Spleen (tissue), 11 donors: Measurements from ENCODE around the gene ITPR2. TPM values are rescaled to one million over a fixed set of nuclear protein-coding genes. Genes with fewer than 3 reads are reported as not detected.
"Not testable (repeated sequence)": the region's sequence is repeated elsewhere in the genome, so short reads cannot be mapped to it uniquely, and the experiment has no call there.

Experiments used
- DNase-seq: peaks from one replicate; pipeline ENCODE4 v3.0.0-alpha.2; 2020
- H3K27ac ChIP-seq, 8 donors: fragments of 200-600 bp; sonication (generic) in 7 of 8; 1 replicate in 4 of 8; 2 replicates in 4 of 8; pipeline versions ENCODE4 v1.5.0 to v1.8.0; 2016 to 2021; ENCODE audit warnings: inconsistent platforms in 4 of 8, mild to moderate bottlenecking in 4 of 8, moderate library complexity in 1 of 8
- H3K27me3 ChIP-seq, 7 donors: fragments of 200-600 bp; sonication (generic) in 6 of 7; replicated peaks in 1 of 7; 1 replicate in 4 of 7; 2 replicates in 3 of 7; pipeline versions ENCODE4 v1.5.0 to v1.8.0; 2016 to 2021; ENCODE audit warnings: inconsistent platforms in 3 of 7, mild to moderate bottlenecking in 1 of 7
- H3K36me3 ChIP-seq, 6 donors: fragments of 200-600 bp; sonication (generic) in 5 of 6; 1 replicate in 4 of 6; 2 replicates in 2 of 6; pipeline versions ENCODE4 v1.5.0 to v1.8.0; 2016 to 2021; ENCODE audit warnings: inconsistent platforms in 2 of 6
- H3K4me1 ChIP-seq, 6 donors: fragments of 200-600 bp; sonication (generic) in 5 of 6; 1 replicate in 3 of 6; 2 replicates in 3 of 6; pipeline versions ENCODE4 v1.5.0 to v1.8.0; 2016 to 2021; ENCODE audit warnings: inconsistent platforms in 3 of 6
- H3K4me3 ChIP-seq, 8 donors: fragments of 200-600 bp; sonication (generic) in 7 of 8; 1 replicate in 4 of 8; 2 replicates in 4 of 8; pipeline versions ENCODE4 v1.5.0 to v1.8.0; 2016 to 2021; ENCODE audit warnings: inconsistent platforms in 4 of 8, mild to moderate bottlenecking in 4 of 8, moderate library complexity in 2 of 8
- H3K9me3 ChIP-seq, 8 donors: fragments of 200-600 bp; sonication (generic) in 7 of 8; 1 replicate in 4 of 8; 2 replicates in 4 of 8; pipeline versions ENCODE4 v1.5.0 to v1.8.0; 2016 to 2021; ENCODE audit warnings: inconsistent platforms in 4 of 8
- POLR2A ChIP-seq, 3 donors: fragments of 450-650 bp; IDR thresholded peaks; one replicate each; pipeline ENCODE4 v1.5.1; 2017; ENCODE audit warnings: antibody characterized with exemption in 3 of 3, mild to moderate bottlenecking in 1 of 3
- POLR2AphosphoS5 ChIP-seq, 3 donors: sonication (generic); formaldehyde crosslinking; IDR thresholded peaks; one replicate each; pipeline ENCODE4 v1.5.1; 2017; ENCODE audit warnings: antibody characterized with exemption in 3 of 3
- WGBS, 5 donors: extraction: QIAGEN DNeasy Blood & Tissue Kit in 3 of 5; methylation state at CpG; one replicate each; pipeline versions ENCODE4 v1.1.5 to v1.1.7; 2013 to 2018; 5-methylcytosine and 5-hydroxymethylcytosine counted together
- intact Hi-C: fragments of 100-400 bp; cut with DNase I; formaldehyde crosslinking; loops from one replicate; pipeline ENCODE4 v1.15.0; 2023; ENCODE audit warnings: low total_unique reads
- polyA plus RNA-seq, 3 donors: library from polyadenylated mRNA; stranded (reverse); fragments of 200-250 nt; gene quantifications; one replicate each; pipeline ENCODE4 v1.2.1, GENCODE V29; 2013
- total RNA-seq, 7 donors: library from RNA; depleted of rRNA in 3 of 7; stranded (reverse); fragments of >200 nt in 3 of 7; fragmentation: NEBNext Ultra II Directional in 4 of 7; extraction: Animal tissue kit (Norgen Biotek cat#: 25700) in 4 of 7; gene quantifications; one replicate each; pipeline versions ENCODE4 v1.1.0 to v1.2.1, GENCODE V29; 2016 to 2021
- TF ChIP-seq, protein P1 (sequence below), 11 experiments: fragments of 200-600 bp in 7 of 11; fragments of 450-650 bp in 4 of 11; sonication (generic) in 4 of 11; IDR thresholded peaks in 8 of 11; conservative IDR thresholded peaks in 3 of 11; 1 replicate in 7 of 11; 2 replicates in 4 of 11; pipeline versions ENCODE4 v1.4.0 to v1.8.0; 2016 to 2021; ENCODE audit warnings: antibody characterized with exemption in 11 of 11, inconsistent platforms in 4 of 11, mild to moderate bottlenecking in 1 of 11
- donor health status: healthy with polysubstance abuse.
- donor health status: DM: no; HTN: no; CAD: no; lungs with moderate emphysema.
- donor health status: DM: no; HTN: no; CAD: no.
- donor health status: Bipolar disorder and iron deficiency.
- donor health status: healthy.
- donor health status: DM: no; HTN: no; CAD: no.
- donor health status: DM: yes; HTN: yes; CAD: no.

Gene ITPR2
- total and polyA plus RNA-seq, 10 donors: 3.2 to 105 (median 60.4) TPM

DNA sequence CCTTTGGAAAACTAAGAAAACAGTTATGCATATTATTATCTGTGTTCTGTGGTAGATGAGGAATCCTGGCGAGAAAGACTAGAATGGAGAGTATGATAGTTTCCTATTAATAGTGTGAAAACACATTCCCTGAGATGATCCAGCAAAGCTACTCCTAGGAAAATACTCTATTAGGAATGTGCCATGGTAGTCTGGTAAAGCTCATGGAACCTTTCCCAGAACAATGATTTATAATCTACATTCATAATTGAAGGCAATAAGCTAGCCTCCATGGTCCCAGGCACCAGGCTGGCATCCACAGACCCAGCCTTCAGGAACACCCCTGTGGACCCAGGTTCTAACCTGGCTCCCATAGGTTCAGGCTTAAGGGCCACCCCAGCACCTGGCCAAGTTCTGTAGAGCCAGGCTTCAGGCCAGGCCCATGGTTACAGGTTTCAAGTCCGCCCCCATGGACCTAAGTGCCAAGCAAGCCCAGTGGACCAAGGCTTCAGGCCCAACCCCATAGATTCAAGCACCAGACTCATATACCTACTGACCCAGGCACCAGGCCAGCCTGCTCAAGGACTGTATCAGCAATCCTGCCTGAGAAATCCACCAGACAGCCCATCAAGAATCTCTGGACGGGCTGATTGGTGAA, 72.2 kb downstream of the ITPR2 start:
- Histone ChIP-seq H3K27me3 (no peaks in the 10 kb centered on the region), H3K9me3 (peaks cover 9 to 58% (median 51%) of the 10 kb centered on the region in 8 donors), H3K27ac (no peak overlapping the region), H3K4me3 (no peak overlapping the region), H3K4me1 (no peaks in the 10 kb centered on the region), H3K36me3 (no peaks in the 10 kb centered on the region)
- WGBS, 5 donors: 94 to 99% (median 96%) methylated on average over 3 of the region's 3 CpGs
- intact Hi-C loops: no loop called here
- no peak for DNase-seq
- TF ChIP-seq, protein P1, sequence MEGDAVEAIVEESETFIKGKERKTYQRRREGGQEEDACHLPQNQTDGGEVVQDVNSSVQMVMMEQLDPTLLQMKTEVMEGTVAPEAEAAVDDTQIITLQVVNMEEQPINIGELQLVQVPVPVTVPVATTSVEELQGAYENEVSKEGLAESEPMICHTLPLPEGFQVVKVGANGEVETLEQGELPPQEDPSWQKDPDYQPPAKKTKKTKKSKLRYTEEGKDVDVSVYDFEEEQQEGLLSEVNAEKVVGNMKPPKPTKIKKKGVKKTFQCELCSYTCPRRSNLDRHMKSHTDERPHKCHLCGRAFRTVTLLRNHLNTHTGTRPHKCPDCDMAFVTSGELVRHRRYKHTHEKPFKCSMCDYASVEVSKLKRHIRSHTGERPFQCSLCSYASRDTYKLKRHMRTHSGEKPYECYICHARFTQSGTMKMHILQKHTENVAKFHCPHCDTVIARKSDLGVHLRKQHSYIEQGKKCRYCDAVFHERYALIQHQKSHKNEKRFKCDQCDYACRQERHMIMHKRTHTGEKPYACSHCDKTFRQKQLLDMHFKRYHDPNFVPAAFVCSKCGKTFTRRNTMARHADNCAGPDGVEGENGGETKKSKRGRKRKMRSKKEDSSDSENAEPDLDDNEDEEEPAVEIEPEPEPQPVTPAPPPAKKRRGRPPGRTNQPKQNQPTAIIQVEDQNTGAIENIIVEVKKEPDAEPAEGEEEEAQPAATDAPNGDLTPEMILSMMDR (IDR thresholded peaks at IDR 0.05 in 8 of 11, conservative IDR thresholded peaks at IDR 0.05 in 3 of 11): no peak
- TF ChIP-seq POLR2A (IDR thresholded peaks at IDR 0.05) (no peak), POLR2AphosphoS5 (IDR thresholded peaks at IDR 0.05) (no peak)

DNA sequence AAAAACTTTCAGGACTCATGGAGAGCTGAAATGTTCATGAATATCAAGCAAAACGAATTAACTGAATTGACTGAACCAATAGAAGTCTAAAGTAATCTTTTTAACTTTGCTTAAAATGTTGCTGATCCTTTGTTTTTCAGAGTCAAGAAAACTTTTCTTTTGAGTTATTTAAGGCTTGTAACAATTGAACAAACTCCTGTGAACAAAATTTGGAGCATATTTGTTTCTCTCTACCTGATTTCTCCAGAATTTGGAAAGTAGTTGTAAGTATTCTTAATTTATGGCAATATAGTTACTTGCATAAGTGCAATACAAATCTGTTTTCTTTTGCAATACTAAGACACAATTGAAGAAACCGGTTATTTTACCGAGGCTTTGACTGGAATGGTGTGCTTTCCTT, 77.6 kb downstream of the ITPR2 start:
- WGBS, 5 donors: 97 to 99% (median 98%) methylated on average over 3 of the region's 3 CpGs
- DNase-seq, H3K27ac ChIP-seq, H3K27me3 ChIP-seq, H3K36me3 ChIP-seq, H3K4me3 ChIP-seq, intact Hi-C loops: not testable (repeated sequence)
- H3K4me1 ChIP-seq: peaks cover 0 to 11% (median 5%) of the 10 kb centered on the region in 6 donors
- H3K9me3 ChIP-seq: peaks cover 0 to 33% (median 24%) of the 10 kb centered on the region in 8 donors

DNA sequence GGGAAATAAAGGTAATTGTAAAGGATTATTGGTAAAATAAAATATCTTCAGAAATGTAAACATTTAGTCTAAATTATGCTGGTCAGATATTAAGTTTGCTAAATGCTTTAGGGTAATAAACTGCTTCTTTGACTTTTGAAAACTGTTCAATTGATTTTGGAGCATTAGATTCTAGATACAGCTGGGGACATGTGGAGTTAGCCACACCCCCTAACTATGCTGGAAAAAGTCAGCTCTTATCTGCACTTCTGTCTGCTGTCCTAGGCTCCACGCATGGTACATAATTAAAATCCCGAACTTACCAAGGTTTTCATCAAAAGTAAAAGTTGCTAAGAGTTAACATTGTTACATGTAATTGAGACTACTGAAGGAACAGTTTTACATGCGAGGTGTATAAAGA, 78.8 kb downstream of the ITPR2 start:
- TF ChIP-seq POLR2A (IDR thresholded peaks at IDR 0.05): no peak
- no peak for TF ChIP-seq POLR2AphosphoS5 (IDR thresholded peaks at IDR 0.05)
- TF ChIP-seq, protein P1 (IDR thresholded peaks at IDR 0.05 in 8 of 11, conservative IDR thresholded peaks at IDR 0.05 in 3 of 11): no peak
- WGBS, 5 donors: 92 to 100% (median 97%) methylated on average over 3 of the region's 3 CpGs
- H3K4me1 ChIP-seq: peaks cover 0 to 23% (median 16%) of the 10 kb centered on the region in 6 donors
- no peak overlapping the region for H3K27ac ChIP-seq
- peaks cover 0 to 32% (median 24%) of the 10 kb centered on the region in 8 donors for H3K9me3 ChIP-seq
- no peaks in the 10 kb centered on the region for H3K27me3 ChIP-seq
- no peak for DNase-seq
- intact Hi-C loops: no loop called here
- H3K4me3 ChIP-seq: no peak overlapping the region
- no peaks in the 10 kb centered on the region for H3K36me3 ChIP-seq

DNA sequence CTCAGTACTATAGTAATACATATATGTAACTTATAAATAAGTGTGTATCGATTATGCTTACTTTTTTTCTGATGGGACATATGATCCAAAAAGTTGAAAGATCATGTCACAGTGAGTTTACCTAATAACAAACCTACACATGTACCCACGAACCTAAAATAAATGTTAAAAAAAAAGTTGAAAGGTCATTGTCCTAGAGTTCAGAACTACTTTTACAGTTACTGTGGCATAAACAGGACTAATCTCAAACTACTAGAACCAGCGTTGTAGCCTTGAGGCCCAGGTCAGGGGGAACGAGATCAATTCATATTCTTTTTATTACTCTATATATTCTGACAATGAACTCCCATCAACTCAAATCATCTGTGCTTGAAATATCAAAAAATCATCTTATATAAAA, 81.8 kb downstream of the ITPR2 start:
- Histone ChIP-seq H3K27ac (no peak overlapping the region), H3K4me3 (no peak overlapping the region), H3K9me3 (peaks cover 0 to 20% (median 17%) of the 10 kb centered on the region in 8 donors), H3K36me3 (no peaks in the 10 kb centered on the region), H3K27me3 (no peaks in the 10 kb centered on the region), H3K4me1 (peaks cover 0 to 38% (median 22%) of the 10 kb centered on the region in 6 donors)
- no peak for DNase-seq
- TF ChIP-seq, protein P1 (IDR thresholded peaks at IDR 0.05 in 8 of 11, conservative IDR thresholded peaks at IDR 0.05 in 3 of 11): no peak
- TF ChIP-seq POLR2AphosphoS5 (IDR thresholded peaks at IDR 0.05) (no peak), POLR2A (IDR thresholded peaks at IDR 0.05) (no peak)
- 81 to 90% (median 88%) methylated on average over 4 of the region's 4 CpGs for WGBS, 5 donors
- intact Hi-C loops: no loop called here
